Measurements from ENCODE around the gene SMS. TPM values are rescaled to one million over a fixed set of nuclear protein-coding genes. Genes with fewer than 3 reads are reported as not detected.

SMS gene
- total and polyA plus RNA-seq, 2 of the 4 experiments (the other 2 are of a cell fraction) = 176 to 230 TPM

DNA sequence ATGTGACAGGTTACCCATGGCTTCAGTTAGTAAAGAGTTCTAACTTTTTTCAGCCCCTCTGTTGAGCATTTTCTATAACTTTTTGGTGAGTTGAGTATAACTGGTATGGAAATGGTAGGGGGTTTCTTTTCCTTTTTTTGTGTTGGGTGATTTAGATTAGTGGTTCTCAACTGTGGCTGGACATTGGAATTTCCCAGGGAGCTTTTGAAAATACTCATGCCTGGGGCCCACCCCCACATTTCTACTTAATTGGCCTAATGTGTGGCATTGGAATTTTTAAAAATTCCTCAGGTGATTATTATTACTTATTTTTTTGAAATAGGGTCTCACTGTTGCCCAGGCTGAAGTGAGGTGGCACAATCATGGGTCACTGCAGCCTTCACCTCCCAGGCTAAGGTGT is 21.9 kb downstream of the SMS start:
- ChIA-PET CTCF (no interaction called here), POLR2A (ENCODE audit: unreplicated experiment) (no interaction called here)
- Histone ChIP-seq H2BK5ac (ENCODE audit: low read depth, low read length, poor library complexity, severe bottlenecking) (no peak overlapping the region), H3K18ac (ENCODE audit: low read depth, low read length) (no peak overlapping the region), H3K27ac (ENCODE audit: insufficient read depth, low read length) (no peak overlapping the region), H4K8ac (ENCODE audit: low read depth in 2 of 2, low read length in 2 of 2) (no peak overlapping the region), H3K14ac (replicated peaks; ENCODE audit: low read depth, low read length) (no peak overlapping the region), H3K36me3 (ENCODE audit: control insufficient read depth, insufficient read depth, low read length) (peaks cover 2% of the 10 kb centered on the region; the same call in 1 of the 2 replicates), H3K4me2 (ENCODE audit: low read depth, low read length) (no peak overlapping the region), H3K79me1 (ENCODE audit: low read depth in 1 of 2, low read length in 2 of 2) (peaks cover 0 to 13% of the 10 kb centered on the region in 2 experiments; a peak in 2 of 4 replicates), H3K9me3 (ENCODE audit: control insufficient read depth, insufficient read depth, low read length) (no peaks in the 10 kb centered on the region), H2AFZ (replicated peaks; ENCODE audit: low read length, poor library complexity) (no peak overlapping the region), H2BK20ac (ENCODE audit: low read depth, low read length) (no peak overlapping the region), H2AK5ac (ENCODE audit: low read depth, low read length) (no peak overlapping the region), H4K5ac (ENCODE audit: low read depth, low read length) (no peak overlapping the region), H2BK15ac (ENCODE audit: low read depth, low read length) (no peak overlapping the region), H3K4me1 (ENCODE audit: control insufficient read depth, insufficient read depth, low read length) (peaks cover 20% of the 10 kb centered on the region), H3K4me3 (ENCODE audit: insufficient read depth, low read depth, low read length) (no peak overlapping the region), H2BK120ac (ENCODE audit: low read depth, low read length) (no peak overlapping the region), H3K27me3 (ENCODE audit: control insufficient read depth, insufficient read depth, low read length) (no peaks in the 10 kb centered on the region; the same call in 1 of the 2 replicates), H3K4ac (ENCODE audit: low read depth, low read length) (no peak overlapping the region), H4K91ac (ENCODE audit: insufficient read depth, low read depth, low read length) (no peak overlapping the region), H4K20me1 (ENCODE audit: insufficient read depth, low read length) (peaks cover 95% of the 10 kb centered on the region), H3K23ac (ENCODE audit: low read depth, low read length) (no peak overlapping the region), H3K9ac (ENCODE audit: low read depth, low read length) (no peak overlapping the region), H3K9me1 (ENCODE audit: insufficient read depth, low read length) (peaks cover 18% of the 10 kb centered on the region), H3K56ac (ENCODE audit: extremely low read depth, insufficient read depth, low read length) (no peak overlapping the region), H2AK9ac (replicated peaks; ENCODE audit: low read depth, low read length, poor library complexity) (no peak overlapping the region)
- no TSS peak for BruUV-seq (replicated peaks)
- DNase-seq = no peak
- intact Hi-C loops (cut with micrococcal nuclease) = no loop called here
- no peak for ATAC-seq (ENCODE audit: low read depth)
- in situ Hi-C loops (cut with MboI; ENCODE audit: low sequenced_read_pairs) = no loop called here
- TF ChIP-seq RFX5 (IDR thresholded peaks at IDR 0.05; ENCODE audit: low read depth, low read length) (no peak), BHLHE40 (IDR thresholded peaks at IDR 0.05; ENCODE audit: low read depth, low read length) (no peak), MAZ (IDR thresholded peaks at IDR 0.05; ENCODE audit: borderline replicate concordance, low read depth, low read length) (no peak), RAD21 (IDR thresholded peaks at IDR 0.05; ENCODE audit: low read length) (no peak), CHD1 (IDR thresholded peaks at IDR 0.05; ENCODE audit: low read depth, low read length) (no peak), FOS (IDR thresholded peaks at IDR 0.05; ENCODE audit: low read depth, low read length) (no peak), RCOR1 (IDR thresholded peaks at IDR 0.05; ENCODE audit: insufficient replicate concordance, low read length) (no peak), CEBPB (IDR thresholded peaks at IDR 0.05; ENCODE audit: low read depth, low read length) (no peak), MXI1 (IDR thresholded peaks at IDR 0.05; ENCODE audit: borderline replicate concordance, low read depth, low read length) (no peak), POLR2A (IDR thresholded peaks at IDR 0.05; ENCODE audit: low read depth, low read length) (no peak), SMC3 (IDR thresholded peaks at IDR 0.05; ENCODE audit: low read depth, low read length) (no peak), NFE2L2 (IDR thresholded peaks at IDR 0.05; ENCODE audit: low read depth, low read length) (no peak), MAFK (IDR thresholded peaks at IDR 0.05; ENCODE audit: low read depth, low read length) (no peak)
- TF ChIP-seq, protein P1, sequence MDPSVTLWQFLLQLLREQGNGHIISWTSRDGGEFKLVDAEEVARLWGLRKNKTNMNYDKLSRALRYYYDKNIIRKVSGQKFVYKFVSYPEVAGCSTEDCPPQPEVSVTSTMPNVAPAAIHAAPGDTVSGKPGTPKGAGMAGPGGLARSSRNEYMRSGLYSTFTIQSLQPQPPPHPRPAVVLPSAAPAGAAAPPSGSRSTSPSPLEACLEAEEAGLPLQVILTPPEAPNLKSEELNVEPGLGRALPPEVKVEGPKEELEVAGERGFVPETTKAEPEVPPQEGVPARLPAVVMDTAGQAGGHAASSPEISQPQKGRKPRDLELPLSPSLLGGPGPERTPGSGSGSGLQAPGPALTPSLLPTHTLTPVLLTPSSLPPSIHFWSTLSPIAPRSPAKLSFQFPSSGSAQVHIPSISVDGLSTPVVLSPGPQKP (IDR thresholded peaks at IDR 0.05; ENCODE audit: borderline replicate concordance, low read depth, low read length) = no peak
- TF ChIP-seq, protein P2, sequence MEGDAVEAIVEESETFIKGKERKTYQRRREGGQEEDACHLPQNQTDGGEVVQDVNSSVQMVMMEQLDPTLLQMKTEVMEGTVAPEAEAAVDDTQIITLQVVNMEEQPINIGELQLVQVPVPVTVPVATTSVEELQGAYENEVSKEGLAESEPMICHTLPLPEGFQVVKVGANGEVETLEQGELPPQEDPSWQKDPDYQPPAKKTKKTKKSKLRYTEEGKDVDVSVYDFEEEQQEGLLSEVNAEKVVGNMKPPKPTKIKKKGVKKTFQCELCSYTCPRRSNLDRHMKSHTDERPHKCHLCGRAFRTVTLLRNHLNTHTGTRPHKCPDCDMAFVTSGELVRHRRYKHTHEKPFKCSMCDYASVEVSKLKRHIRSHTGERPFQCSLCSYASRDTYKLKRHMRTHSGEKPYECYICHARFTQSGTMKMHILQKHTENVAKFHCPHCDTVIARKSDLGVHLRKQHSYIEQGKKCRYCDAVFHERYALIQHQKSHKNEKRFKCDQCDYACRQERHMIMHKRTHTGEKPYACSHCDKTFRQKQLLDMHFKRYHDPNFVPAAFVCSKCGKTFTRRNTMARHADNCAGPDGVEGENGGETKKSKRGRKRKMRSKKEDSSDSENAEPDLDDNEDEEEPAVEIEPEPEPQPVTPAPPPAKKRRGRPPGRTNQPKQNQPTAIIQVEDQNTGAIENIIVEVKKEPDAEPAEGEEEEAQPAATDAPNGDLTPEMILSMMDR (conservative IDR thresholded peaks at IDR 0.05; ENCODE audit: low read depth, low read length) = no peak
- TF ChIP-seq, protein P3, sequence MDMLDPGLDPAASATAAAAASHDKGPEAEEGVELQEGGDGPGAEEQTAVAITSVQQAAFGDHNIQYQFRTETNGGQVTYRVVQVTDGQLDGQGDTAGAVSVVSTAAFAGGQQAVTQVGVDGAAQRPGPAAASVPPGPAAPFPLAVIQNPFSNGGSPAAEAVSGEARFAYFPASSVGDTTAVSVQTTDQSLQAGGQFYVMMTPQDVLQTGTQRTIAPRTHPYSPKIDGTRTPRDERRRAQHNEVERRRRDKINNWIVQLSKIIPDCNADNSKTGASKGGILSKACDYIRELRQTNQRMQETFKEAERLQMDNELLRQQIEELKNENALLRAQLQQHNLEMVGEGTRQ (IDR thresholded peaks at IDR 0.05; ENCODE audit: low read depth, low read length) = no peak
- dilution Hi-C loops (cut with HindIII; ENCODE audit: low sequenced_read_pairs, unreplicated experiment) = no loop called here
